Germinal center (tissue), 1 donor: ENCODE measurements around the gene MICAL2.
A peak's percentile ranks its signal among the peaks of the same experiment; 100 is the strongest.

Experiments
- DNase-seq: peaks from one replicate; pipeline ENCODE4 v3.0.0; 2012; ENCODE audit warnings: mixed read lengths, low spot score

MICAL2 gene

DNA sequence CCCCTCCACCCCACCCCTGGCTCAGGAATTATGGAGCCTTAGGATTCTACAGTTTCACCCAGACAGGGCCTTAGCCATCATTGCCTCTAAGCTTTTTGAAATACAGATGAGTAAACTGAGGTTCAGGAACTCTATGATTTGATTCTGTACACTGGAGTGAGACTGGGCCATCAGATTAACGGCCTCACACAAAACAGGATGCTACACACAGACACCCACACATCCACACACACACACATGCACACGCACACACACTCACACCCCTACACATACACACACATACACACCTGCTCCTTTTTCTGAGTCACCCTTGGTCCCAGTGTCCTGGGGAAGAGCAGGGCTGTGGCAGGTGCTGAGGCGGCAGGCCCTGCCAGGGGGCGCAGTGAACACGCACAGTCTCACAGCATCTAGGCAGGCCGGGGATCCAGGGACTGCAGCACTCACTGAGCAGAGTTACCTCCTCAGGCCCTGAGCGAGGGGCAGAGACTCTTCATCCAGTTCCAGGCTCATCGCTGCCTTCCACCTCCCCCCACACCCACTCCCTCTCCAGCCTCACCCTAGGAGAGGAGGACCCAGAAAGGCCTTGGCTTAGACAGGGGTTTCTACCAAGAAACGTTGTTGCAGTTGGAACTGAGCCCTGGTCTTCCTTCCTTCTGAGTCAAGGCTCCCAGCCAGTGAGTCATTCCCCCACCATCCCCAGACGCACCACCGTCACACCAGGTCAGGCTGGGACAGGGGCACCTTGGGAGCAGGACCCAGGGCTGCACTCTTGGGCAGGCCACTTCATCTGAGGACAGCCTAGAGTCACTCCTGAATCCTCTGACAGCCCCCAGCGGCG, 177.2 kb downstream of the MICAL2 start:
- DNase-seq = no peak

DNA sequence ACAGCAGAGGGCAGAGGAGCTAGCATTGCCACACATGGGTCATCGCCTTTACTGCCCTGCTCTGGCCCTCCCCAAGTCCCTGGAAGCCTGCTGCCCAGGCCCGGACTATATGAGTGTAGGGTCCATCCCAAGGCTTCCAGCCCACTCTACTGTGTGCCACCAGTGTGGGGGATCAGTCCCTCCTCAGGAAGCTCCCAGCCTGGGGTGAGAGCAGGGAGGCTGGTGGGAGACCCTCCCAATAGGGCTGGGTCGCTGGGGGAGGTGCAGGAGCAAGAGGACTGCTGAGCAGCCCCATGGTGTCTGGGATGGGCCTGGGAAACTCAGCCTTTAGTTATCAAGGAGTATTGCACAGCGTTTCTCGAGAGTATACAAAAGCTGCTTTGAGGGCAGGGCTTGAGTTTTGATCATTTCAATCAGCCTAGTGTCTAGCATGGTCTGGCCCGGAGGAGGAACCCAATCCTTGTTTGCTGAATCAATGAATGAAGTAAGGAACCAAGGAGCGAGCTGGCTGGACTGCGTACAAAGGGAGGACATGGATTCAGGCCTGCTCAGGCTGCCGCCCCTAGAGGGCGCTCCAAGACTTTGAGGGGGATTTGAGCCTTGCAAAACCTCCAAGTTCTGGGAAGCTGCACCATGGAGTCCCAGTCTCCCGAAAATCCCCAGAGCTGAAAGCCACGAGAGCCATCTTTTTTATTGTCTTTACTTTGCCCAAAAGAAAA, 178.0 kb downstream of the MICAL2 start:
- peak; percentile 49 for DNase-seq

DNA sequence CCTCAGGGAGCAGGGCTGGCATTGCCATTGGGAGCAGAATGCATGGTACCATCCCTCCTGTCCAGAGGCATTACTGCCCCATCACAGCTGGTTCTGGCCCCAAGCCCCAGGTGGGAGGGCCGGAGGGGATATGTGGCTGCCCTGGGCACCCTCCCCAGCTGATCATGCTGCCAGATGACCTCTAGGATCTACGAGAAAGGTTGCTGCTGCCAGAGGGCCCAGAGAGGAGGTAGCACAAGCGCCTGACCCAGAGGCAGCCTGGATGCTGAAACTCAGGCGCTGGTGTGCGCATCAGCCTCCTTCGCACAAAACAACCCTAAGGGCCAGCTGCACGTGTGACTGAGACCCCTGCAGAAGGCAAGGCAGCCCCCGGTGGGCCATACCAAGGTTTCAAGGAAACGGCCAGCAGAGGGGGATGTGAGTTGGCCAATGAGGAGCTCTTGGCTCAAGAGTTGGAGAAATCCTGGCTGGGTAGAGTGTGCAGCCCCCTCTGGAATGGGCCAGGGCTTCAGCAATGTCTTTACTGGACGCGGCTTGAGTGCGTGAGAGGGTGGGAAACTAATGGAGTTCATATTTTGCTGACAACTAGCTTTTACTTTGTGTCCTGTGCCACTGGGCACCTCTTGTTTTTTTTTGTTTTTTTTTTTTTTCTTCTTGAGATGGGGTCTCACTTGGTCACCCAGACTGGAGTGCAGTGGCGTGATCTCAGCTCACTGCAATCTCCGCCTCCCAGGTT, 178.7 kb downstream of the MICAL2 start:
- no peak for DNase-seq

DNA sequence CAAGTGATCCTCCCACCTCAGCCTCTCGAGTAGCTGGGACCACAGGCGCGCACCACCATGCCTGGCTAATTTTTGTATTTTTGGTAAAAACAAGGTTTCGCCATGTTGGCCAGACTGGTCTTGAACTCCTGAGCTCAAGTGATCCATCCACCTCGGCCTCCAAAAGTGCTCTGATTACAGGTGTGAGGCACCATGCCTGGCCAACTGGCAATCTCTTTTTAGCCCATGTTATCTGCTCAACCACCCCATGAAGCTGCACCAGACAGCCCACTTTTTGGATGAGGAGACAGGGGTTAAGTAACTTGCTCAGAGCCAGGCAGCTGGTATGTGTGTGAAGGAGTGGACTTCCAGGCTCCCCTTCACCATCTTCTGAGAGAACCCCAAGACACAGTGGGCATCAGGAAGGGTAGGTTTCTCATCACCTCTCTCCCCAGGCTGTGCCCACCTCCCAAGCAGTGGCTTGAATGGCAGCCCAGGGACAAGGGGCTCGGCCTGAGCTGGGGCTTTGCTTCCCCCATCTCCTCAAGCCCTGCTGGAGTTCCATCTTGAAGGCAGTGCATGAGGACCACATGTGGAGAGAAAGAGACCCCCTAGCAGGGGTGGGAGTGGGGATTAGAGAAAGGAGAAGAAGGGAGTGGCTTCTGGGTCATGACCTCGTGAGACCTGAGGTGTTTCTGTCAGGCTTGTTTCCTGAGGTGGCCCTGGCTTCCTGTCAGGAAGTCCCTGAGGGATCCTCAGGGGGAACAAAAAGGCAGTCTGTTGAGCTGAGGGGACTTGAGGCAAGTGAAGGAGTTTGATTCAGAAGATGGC, 179.5 kb downstream of the MICAL2 start:
- no peak for DNase-seq

DNA sequence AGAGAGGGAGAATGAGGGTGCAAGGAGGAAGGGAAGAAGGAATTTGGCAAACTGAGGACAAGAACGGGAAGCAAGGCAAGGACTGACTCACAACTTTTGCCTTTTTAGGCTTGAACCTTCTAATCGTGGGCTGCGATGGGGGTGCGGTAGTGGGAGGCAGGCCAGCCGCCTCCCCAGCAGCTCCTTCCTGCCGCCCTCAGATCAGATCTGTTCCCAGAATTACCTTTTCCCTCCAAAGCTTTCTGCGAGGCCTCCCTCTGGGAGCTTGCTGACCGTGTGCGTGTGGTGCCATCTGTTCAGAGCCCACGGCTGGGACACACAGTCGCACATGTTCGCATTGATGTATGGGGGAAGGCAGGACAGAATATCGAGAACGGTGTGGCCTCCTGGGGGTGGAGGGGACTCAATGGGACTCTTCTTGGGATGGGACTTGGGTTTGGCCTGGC, 180.1 kb downstream of the MICAL2 start:
- DNase-seq = no peak

DNA sequence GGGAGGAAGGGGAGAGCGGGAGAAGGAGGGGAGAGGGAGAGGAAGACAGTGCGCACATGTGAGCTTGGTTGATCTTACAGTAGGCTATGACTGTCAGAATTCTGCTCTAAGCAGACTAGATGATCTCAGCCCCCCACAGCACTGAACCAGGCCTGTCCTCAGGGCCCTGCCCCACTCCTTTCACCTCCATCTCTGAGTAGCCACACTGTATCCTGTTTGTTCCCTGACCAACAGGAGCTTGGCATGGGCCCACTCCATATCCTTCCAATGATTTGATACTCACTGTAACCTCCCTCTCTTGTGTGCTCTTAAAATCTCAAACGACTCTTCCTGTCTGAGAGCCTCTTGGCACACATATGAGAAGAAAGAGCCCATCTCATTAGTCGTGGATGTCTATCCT, 180.9 kb downstream of the MICAL2 start:
- no peak for DNase-seq

DNA sequence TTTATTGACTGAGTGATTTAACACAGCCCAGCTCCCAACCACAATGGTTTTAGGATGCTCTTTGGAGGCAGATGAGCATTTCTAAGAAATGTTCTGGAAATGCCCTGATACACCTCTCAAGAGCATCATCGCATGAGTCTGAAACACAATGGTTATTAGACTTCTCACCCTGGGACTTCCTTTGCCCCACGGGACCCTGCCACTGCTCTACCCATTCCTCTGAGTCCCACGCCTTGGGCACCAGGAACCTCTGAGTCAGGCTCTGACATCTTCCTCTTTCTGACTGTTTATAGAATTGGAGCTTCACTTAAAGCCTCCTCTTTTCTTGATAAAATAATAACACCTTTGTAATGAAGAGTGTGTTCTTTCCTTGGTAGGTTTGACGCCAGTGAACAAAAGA, 181.4 kb downstream of the MICAL2 start:
- no peak for DNase-seq

DNA sequence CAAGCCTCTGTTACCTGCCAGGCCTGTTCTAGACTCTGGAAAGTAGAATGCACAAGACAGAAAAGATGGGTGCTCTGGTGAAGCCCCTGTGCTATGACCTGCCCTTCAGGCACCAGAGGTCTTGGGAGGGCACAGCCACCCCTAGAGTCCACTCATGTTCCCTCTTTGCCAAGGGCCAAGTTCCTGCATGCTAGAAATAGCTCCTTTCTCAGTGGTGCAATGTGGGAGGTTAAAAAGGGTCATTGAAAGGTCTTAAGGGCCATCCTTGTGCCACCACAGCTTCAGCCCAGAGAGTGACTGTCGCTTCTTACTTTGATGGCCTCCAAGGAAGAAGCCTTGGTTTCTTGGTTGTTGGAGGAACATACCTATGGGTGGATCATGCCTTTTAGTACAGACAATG, 182.4 kb downstream of the MICAL2 start:
- no peak for DNase-seq

DNA sequence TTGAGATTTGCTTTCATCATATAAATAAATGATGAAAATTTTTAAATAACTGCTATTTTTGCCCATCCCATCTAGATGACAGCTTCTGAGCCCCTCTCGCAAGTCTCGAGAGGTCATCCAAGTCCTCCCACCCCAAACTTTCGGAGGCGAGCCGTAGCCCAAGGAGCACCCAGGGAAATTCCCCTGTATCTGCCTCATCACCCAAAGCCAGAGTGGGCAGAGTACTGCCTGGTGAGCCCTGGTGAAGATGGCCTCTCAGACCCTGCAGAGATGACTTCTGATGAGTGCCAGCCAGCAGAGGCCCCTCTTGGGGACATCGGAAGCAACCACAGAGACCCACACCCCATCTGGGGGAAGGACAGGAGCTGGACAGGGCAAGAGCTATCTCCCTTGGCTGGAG, 183.1 kb downstream of the MICAL2 start:
- DNase-seq = no peak

DNA sequence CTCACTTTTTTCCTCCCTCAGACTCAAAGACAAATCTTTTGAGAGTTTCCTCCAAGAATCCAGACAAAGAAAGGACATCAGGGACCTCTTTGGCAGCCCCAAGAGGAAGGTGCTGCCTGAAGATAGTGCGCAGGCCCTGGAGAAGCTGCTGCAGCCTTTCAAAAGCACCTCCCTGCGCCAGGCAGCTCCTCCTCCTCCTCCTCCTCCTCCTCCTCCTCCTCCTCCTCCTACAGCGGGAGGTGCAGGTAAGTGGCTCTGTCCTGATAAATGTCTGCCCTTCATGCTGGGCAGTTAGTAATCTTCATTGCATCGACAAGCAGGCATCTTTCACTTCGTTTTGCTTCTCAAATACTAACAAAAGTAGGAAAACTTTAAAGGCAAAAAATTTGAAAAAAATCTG, 184.2 kb downstream of the MICAL2 start:
- no peak for DNase-seq

DNA sequence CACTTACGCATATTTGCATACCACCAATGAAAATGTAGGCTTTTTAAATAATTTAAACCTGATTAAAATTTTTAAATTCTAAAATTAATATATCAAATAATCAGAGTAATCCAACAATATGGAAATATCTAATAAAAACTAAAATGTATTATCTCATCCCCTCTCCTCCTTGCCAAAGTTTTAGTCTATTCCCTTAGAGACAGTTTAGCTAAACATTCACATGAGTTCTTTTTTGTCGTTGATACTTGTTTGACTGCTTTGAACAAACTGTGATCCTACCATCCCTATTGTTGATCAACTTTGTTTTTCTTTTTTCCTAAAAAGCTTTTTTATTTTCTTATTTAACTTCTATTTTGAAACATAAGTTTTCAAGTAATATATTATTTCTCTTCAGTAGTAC, 185.6 kb downstream of the MICAL2 start:
- no peak for DNase-seq

DNA sequence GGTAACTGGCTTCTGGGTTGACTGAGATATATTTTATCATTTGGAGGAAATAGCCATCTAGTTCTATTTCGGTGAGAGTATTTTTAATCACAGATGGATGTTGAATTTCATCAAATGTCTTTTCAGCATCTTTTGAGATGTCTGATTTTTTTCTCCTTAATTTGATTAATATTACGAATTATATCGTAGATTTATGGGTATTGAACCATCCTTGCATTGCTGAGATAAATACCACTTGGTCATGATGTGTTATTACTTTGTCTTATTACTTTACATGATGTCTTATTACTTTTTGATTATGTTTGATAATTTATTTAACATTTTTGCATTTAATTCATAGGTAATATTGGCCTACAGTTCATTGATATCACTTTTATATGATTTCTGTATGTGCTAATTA, 188.2 kb downstream of the MICAL2 start:
- no peak for DNase-seq

DNA sequence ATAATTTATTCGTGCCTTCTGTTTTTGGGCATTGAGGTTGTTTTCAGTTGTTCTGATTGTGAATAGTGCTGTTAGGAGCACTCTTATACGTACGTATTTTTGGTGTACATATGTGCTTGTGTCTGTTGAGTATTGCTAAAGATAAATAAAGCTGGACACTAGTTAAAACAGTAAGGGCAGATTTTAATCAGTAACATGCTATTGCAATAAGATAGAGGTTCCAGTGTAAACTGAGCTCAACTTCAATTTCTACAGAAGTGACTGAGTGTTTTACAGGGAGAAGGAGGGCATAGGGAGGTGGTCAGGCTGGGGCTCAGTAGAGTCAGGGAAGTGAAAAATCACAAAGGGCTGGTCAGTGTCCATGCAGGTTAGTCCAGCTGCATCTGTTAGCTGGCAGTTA, 191.0 kb downstream of the MICAL2 start:
- DNase-seq = no peak

DNA sequence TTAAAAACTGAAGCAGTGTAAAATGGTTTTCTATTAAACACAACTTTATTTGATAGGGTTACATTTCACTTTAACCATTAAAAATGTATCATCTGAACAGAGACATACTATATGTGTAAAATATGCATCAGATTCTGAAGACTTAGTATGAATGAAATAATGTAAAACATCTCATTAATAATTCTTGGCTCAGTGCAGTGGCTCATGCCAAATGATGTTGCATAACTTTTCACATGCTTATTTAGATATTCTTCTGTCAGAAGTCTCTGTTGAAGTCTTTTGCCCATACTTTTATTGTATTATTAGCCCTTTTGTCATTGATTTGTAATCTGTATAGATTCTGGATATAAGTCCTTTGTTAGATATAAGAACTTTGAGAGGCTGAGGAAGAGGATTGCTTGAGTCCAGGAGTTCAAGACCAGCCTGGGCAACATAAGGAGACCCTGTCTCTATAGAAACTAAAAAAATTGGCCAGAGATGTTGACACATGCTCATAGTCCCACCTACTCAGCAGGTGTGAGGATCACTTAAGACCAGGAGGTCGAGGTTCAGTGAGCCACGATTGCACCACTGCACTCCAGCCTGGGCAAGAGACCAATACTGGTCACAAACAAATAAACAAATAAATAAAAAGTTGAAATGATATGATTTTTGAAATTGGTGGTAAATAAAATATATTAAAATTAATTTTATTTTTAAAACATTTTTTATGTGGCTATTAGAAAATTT, 193.2 kb downstream of the MICAL2 start:
- no peak for DNase-seq

DNA sequence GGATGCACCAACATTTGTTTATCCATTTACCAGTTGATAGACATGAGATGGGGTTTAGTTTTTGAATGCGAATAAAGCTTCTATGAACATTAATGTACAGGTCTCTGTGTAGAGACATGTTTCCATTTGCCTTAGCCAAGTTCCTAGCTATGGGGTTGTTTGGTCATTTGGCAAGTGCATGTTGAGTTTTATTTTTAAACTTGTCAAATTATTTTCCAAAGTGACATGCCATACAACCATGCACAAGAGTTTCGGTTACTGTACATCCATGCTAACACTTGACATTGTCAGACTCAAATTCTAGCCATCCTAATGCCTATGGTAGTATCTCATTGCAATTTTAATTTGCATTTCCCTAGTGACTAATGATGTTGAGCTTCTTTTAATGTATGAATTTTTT, 196.4 kb downstream of the MICAL2 start:
- no peak for DNase-seq

DNA sequence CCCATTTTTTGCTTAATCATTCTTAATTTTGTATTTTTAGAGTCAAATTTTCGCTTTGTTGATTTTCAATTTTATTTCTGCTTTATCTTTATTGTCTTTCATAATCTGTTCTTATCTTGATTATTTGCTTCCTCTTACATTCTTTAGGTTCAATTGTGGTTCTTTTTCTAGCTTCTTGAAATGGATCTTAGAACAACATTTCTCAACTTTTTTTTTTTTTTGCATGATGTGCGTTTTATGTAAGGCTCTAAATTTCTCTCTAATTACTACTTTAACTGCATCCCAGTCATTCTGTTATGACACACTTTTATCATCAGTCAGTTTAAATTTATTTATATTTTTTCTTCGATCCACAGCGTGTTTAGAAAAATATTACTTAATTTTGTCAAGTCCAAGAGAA, 201.7 kb downstream of the MICAL2 start:
- DNase-seq = no peak
